Measurements from ENCODE around the gene SERPINB1. TPM values are rescaled to one million over a fixed set of nuclear protein-coding genes. Genes with fewer than 3 reads are reported as not detected.
"Not testable (repeated sequence)": the region's sequence is repeated elsewhere in the genome, so short reads cannot be mapped to it uniquely, and the experiment has no call there.

SERPINB1 gene
- 12.8 TPM for polyA plus RNA-seq (ENCODE audit: insufficient read length)

DNA sequence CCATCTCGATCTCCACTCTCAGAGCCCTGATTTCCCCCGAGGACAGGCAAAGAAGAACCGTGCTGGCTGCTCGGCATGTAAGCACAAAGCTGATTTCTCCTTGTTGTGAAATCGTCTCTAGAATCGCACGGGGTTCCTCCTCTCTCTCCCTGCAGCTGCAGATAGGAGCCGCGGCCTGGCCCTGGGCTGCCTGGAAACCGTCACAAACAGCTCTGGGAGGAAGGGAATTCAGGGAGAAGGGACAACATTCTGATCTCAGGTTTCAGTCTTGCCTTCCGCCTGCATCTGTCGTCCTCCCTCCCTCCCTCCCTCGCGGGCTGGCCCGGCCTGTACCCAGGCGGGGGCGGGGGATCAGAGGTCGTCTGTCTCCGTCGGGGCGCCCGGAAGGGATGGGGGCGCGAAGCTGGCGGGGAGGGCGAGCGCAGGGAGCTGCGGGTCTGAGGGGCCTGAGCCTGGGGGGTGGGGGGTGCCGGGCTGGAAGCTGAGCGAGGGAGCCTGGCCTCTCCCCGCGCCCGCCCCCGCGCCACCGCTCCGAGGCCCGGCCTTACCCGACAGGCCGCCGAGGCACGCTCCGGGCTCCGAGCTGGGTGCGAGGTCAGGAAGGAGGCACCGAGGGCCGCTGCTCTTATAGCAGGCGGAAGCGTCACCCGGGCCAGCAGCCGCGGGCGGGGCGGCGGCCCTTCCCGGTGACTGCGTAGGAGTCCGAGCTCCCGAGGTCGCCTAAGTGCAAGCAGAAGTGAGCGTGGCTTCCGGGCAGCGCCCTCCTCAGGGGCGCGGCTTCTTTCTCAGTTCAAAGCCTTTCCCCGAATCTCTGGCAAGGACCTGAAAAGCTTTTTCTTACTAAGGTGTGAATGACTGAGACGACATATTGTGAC lies at the start of gene SERPINB1:
SERPINB1 (minus strand) TSS at position 600 of the 875 bp plus-strand sequence. CDS start 1,277 bp downstream, outside the sequence.
- DNase-seq (ENCODE audit: low read depth): peak; percentile 69

DNA sequence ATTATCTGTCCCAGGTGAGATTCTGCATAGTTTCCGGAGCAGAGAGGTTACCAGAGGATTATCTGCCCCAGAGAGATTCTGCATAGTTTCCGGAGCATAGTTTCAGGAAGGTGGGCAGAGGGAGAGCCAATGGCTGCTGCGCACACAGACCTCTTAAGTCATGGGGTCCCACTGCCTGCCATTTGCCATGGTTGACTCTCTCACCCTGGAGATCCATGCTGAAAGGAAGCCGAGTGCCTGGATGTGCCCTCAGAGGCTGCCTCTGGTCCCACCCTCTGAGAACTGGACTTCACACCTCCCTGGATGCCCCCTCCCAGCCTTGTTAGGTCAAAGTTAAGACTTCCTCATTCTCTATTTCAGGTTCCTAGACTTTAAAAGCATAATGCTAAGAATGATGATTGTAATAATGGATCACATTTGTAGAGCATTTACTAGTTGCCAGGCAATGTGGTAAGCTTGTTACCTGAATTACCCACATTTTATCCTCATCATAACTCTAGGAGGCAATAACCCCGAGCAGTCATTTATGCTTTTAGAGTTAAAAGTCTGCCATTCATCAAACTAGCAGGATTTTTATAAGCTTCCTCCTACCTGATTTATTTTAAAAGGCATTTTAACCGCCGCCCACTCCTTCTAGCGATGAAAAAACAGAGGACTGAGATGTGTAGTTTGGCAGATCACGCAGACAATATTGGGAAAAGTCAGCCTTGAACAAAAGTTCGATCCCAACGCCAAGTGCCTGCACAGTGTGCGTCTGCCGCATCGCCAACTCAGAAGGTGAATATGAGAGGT lies 49.5 kb upstream of the SERPINB1 start:
- no peak for DNase-seq (ENCODE audit: low read depth)

DNA sequence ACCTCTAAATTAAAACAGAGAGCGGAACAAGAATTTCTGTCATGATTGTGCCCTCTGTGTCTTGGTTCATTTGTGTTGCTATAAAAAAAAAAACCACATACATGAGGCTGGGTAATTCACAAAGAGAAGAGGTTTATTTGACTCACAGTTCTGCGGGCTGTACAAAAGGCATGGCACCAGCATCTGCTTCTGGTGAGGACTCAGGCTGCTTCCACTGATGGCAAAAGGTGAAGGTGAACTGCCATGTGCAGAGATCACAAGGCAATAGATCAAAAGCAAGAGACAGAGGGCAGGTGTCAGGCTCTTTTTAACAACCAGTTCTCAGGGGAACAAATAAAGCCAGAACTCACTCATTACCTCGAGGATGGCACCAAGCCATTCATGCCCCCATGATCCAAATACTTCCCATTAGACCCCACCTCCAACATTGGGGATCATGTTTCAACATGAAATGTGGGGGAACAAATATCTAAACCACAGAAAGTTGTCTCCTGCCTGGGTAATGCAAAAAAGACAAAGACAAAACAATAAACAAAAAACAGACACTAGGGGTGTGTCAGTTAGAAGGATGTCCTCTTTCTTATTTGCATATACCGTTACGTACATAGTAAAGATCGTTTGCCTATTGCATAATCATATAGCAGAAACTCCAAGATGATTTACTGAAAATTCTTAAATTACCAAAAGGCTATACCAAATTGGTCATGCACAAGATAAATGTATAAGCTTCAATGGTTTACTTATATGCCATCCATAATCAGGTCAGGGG lies 44.5 kb upstream of the SERPINB1 start:
- no peak for DNase-seq (ENCODE audit: low read depth)

DNA sequence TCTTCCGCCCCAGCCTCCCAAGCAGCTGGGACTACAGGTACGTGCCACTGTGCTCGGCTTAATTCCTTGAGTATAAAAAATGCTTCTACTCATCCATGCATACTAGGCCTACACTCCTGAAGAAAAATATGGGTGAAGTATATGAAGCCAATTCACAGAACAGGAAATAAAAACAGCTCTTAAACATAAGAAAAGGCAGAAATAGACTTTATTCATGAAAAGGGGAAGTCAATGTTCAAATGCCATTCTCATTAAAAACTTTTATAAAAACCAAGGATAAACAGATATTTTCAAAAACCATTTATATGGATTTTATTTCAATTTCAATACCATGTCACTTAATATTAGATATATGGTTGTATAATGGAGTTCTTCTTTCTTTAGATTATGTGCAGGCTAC lies 43.1 kb upstream of the SERPINB1 start:
- no peak for DNase-seq (ENCODE audit: low read depth)

DNA sequence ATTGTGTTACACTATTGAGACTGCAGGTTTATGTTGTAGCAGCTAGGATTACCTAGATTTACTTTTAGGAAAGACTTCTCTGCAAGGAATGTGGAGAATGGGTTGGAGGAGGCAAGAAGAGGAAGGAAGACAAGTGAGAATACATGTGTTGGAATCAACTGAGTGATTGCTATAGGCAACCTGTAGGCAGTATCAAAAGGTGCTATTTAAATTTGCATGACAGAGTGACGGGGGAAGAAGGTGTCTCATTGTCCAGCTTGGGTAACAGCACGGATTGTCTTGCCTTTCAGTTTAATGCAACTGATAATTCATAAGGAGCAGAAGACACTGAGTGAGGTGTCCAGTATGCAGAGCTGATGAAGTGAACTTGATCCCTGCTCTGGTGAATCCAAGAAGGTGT lies 42.0 kb upstream of the SERPINB1 start:
- DNase-seq (ENCODE audit: low read depth): no peak

DNA sequence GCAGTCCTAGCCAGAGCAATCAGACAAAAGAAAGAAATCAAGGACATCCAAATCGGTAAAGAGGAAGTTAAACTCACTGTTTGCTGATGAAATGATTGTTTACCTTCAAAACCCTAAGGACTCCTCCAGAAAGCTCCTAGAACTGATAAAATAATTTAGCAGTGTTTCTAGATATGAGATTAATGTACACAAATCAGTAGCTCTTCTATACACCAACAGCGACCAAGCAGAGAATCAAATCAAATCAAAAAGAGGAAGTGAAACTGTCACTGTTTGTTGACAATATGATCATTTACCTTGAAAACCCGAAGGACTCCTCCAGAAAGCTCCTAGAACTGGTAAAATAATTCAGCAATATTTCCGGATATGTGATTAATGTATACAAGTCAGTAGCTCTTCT lies 39.8 kb upstream of the SERPINB1 start:
- DNase-seq (ENCODE audit: low read depth): no peak

DNA sequence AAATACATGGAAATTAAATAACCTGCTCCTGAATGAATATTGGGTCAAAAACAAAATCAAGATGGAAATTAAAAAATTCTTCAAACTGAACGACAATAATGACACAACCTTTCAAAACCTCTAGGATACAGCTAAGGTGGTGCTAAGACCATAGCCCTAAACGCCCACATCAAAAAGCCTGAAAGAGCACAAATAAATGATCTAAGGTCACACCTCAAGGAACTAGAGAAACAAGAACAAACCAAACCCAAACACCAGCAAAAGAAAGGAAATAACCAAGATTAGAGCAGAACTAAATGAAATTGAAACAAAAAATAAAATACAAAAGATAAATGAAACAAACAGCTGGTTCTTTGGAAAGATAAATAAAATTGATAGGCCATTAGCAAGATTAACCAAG lies 38.5 kb upstream of the SERPINB1 start:
- not testable (repeated sequence) for DNase-seq (ENCODE audit: low read depth)

DNA sequence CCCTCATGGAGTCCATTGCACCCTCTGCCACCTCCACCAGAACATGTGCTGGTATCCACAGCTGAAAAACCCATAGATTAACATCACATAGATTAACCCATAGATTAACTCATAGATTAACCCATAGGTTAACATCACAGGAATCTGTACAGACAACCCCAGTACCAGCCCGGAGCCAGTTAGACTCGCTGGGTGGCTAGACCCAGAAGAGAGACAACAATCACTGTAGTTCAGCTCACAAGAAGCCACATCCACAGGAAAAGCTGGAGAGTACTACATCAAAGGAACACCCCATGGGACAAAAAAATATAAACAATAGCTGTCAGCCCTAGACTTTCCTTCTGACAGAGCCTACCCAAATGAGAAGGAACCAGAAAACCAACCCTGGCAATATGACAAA lies 36.3 kb upstream of the SERPINB1 start:
- DNase-seq (ENCODE audit: low read depth): no peak

DNA sequence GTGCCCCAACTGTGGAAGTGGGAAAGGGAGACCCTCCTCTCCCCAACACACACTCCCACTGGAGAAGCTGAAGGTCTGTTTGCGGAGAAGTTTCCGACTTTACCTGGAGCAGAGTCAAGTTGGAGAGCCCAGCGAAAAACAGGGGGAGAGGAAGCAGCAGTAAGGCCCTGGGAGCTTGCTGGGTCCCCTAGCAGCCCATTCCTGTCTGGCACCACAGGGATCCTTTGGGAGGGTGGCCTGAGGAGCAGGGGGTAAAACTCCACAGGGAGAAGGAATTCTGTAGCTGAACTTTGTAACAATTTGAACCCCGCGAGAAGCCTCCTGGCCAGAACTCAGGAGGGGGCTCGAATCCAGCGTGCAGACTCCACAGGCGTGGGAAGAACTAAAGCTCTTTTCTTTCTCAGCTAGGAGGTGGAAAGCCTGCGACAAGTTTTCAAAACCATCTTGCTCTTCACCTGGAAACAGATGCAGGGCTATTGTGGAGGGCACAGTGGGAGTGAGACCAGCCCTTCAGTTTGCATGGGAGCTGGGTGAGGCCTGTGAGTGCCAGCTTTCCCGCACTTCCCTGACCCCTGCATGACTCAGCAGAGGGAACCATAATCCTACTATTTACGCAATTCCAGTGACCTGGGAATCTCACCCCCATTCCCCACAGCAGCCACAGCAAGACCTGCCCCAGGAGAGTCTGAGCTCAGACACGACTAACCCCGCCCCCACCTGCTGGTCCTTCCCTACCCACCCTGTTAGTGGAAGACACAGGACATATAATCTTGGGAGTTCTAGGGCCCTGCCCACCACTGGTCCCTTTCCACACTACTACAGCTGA lies 35.6 kb upstream of the SERPINB1 start:
- DNase-seq (ENCODE audit: low read depth): no peak

DNA sequence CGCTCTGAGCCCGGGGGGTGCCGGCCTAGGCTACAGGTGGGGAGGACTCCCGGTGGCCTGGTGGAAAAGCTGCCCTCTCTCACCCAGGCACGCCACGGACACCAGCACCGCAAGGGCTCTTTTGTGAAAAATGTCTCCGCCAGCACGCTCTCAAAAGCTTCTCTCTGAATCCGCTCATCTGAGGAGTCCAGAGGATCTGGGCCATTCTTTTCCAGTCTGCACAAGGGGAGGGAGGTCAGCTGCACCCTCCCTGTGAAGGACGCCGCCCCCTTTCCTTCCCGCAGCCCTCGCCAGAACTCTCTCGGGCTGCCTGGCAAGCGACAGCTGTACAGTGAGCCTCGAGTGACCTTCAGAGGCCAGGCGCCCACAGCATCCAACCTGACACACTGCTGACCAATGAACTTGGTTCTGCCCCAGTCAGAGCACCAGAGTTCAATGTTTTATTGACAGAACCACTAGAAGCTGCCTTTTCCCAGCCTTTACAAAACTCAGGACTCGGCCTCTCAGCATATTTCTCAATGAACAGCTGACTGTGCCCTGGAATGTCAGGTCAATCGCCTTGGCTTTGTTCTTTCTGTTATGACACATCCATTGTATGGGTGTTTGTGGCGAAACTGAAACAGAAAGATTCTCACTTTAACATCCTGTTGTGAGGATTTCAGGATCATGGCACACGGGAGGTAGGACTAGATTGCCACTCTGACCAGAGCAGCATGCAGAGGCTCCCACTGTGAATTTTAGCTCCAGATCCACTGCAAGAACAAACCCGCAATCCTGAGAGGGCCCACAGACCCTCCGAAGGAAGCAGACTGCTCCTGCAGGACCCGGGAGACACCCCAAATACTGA lies 34.8 kb upstream of the SERPINB1 start:
- DNase-seq (ENCODE audit: low read depth): no peak

DNA sequence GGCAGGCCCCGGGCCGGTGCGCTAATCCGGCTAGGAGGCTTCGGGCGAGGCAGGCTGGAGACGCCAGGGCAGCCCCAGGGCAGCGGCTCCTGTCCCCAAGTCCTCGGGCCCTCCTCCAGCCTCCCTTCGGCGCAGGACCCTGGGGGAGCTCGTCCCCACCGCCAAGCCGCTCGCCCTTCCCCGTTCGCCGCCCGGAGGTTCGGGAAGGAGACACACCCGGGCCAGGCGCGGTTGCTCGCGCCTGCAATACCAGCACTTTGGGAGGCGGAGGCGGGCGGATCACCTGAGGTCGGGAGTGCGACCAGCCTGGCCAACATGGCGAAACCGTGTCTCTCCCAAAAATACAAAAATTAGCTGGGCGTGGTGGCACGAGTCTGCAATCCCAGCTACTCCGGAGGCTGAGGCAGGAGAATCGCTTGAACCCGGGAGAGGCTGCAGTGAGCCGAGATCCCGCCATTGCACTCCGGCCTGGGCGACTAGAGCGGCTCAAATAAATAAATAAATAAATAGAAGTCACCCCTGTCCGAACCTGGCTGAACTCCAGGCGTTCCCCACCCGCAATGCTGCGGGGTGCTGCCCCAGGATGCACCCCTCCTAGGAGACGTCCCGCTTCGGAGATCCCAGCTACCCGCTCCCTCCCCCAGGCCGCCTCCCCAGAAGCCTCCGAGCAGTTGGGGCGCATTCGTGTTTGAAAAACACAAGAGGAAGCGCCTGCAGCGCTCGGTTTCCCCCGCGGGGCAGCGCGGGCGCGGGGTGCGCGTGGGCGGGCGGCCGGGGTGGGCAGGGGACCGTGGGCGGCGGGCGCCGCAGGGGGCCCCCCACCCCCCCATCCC lies 33.9 kb upstream of the SERPINB1 start:
- no peak for DNase-seq (ENCODE audit: low read depth)

DNA sequence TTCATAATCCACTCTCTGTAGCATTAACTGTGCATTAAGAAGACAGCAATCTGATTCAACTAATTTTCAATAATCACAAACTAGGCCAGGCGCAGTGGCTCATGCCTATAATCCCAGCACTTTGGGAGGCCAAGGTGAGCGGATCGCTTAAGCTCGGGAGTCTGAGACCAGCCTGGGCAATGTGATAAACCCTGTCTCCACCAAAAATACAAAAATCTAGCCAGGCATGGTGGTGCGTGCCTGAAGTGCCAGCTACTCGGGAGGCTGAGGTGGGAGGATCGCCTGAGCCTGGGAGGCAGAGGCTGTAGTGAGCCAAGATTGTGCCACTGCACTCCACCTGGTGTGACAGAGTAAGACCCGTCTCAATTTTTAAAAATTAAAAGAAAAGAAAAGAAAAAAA lies 32.0 kb upstream of the SERPINB1 start:
- no peak for DNase-seq (ENCODE audit: low read depth)

DNA sequence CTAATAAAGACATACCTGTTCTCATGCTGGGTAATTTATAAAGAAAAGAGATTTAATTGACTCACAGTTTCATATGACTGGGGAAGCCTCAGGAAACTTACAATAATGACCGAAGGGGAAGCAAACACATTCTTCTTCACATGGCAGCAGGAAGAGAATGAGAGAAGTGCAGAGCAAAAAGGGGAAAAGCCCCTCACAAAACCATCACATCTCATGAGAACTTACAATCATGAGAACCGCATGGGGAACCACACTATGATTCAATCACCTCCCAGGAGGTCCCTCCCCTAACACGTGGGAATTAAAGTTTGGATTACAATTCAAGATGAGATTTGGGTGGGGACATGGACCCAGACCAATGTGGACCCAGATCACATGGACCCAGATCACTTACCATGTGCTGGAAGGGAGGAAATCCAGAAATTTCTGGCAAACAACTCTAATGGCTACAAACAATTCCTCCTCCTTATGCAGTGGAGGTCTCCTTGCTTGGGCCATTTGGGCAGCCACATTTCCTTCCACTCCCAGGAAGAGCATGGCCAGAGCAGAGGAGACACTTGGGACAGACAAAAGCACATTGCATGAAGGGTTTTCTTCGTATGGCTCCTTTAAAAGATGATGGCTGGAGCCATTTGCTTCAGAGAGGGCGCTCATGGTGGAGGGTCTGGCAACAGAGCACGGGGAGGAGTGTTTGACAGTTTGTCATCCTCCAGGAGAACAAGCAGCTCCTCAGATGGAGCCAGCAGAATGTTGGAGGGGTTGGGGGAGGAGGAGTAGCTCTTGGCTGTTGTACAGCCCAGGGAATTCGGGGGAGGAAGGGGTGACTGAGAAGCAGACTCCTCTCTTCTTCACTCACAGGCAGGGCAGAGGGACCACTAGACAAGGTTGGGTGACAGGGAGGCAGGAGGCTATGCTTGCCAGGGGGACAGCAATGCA lies 31.0 kb upstream of the SERPINB1 start:
- DNase-seq (ENCODE audit: low read depth): no peak

DNA sequence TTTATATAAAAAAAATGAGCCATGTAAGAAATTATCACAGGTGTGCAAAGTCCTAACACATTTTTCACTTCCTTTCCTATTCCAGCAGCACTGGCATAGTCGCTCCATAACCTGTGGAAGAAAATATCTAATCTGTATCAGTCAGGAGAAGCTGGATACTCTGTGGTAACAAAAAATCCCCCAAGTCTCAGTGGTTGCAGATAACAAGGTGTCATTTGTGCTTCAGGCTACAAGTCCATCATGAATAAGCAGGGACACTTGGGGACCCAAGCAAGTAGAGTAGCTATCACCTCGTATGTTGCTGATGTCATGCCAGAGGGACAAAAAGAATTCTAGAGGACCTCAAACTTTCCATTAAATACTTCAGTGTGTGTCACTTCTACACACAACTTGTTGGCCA lies 30.3 kb upstream of the SERPINB1 start:
- DNase-seq (ENCODE audit: low read depth): no peak

DNA sequence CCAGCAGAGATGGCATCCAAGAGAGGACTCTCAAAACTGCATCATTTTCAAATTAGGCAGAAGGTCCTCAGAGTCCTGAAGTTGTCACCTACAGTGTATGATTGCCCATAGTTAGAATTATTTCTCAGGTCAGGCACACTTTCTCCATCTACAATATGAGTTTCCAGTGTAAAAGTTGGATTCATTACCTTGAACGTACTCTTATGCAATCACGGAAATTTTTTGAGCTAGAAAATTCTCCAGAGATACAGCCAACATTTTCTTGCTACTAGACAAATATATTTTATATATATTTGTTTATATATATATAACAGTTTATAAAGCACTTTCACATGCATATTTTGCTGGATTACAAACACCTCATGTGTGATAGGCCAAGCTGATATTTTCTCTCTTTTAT lies 29.4 kb upstream of the SERPINB1 start:
- no peak for DNase-seq (ENCODE audit: low read depth)

DNA sequence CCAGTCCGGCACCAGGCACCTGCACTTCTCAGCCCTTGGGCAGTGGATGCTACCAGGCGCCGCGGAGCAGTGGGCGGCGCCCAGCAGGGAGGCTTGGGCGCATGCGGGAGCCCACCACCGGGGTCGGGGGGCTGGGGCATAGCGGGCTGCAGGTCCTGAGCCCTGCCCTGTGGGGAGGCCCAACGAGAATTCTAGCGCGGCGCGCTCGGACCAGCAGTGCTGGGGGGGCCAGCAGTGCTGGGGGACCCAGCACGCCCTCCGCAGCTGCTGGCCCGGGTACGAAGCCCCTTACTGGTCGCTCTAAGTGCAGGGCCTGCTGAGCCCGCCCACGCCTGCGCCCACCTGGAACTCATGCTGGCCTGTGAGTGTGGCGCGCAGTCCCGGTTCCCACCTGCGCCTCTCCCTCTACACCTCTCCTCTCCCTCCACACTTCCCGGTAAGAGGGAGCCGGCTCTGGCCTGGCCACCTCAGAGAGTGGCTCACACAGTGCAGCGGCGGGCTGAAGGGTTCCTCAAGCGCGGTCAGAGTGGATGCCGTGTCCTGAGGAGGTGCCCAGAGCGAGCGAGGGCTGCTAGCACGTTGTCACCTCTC lies 28.5 kb upstream of the SERPINB1 start:
- DNase-seq (ENCODE audit: low read depth): no peak

DNA sequence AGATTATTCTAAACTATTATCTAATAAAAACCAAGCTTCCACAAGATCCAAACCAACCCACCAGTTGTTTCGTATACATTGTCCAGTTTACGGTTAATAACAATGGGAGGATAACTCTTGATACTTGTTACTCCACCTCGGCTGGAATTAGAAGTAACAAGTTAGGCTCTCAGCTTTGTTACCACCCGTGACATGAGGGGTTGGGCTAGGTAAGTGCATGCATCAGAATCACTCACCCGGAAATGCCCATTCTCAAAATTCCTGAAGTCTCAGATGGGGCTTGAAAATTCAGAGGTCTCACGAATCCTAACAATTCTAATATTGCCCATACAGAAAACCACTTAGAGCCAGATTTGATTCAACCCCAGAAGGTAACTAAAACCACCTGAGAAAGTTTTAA lies 27.0 kb upstream of the SERPINB1 start:
- no peak for DNase-seq (ENCODE audit: low read depth)
